Glutamatergic neuron (in vitro differentiated cells): ENCODE measurements around the gene GPT2. TPM values are rescaled to one million over a fixed set of nuclear protein-coding genes. Genes with fewer than 3 reads are reported as not detected.

Experiments used
- DNase-seq: peaks from one replicate; pipeline ENCODE4 v3.0.0; 2022
- H3K27ac Mint-ChIP-seq: one replicate; pipeline ENCODE4 v1.8.0; 2020; ENCODE audit warnings: mild to moderate bottlenecking, mixed read lengths, inconsistent platforms; ENCODE audit not compliant: unreplicated experiment
- H3K27me3 Mint-ChIP-seq: one replicate; pipeline ENCODE4 v1.8.0; 2020; ENCODE audit warnings: mild to moderate bottlenecking, moderate library complexity, mixed read lengths, inconsistent platforms; ENCODE audit not compliant: unreplicated experiment
- H3K36me3 Mint-ChIP-seq: one replicate; pipeline ENCODE4 v1.8.0; 2020; ENCODE audit warnings: mild to moderate bottlenecking, mixed read lengths, inconsistent platforms; ENCODE audit not compliant: unreplicated experiment
- H3K4me1 Mint-ChIP-seq: one replicate; pipeline ENCODE4 v1.8.0; 2020; ENCODE audit warnings: mild to moderate bottlenecking, low read depth, mixed read lengths, inconsistent platforms; ENCODE audit not compliant: unreplicated experiment
- H3K4me3 Mint-ChIP-seq: one replicate; pipeline ENCODE4 v1.8.0; 2020; ENCODE audit warnings: mild to moderate bottlenecking, mixed read lengths, inconsistent platforms; ENCODE audit not compliant: unreplicated experiment
- H3K9me3 Mint-ChIP-seq: one replicate; pipeline ENCODE4 v1.8.0; 2020; ENCODE audit warnings: mild to moderate bottlenecking, moderate library complexity, mixed read lengths, inconsistent platforms; ENCODE audit not compliant: unreplicated experiment
- total RNA-seq: library from RNA; stranded (reverse); fragmentation: NEBNext Ultra II Directional; extraction: Animal tissue kit (Norgen Biotek cat#: 25700); gene quantifications from one replicate; pipeline ENCODE4 v1.2.1, GENCODE V29; 2021; ENCODE audit not compliant: unreplicated experiment
- TF ChIP-seq, protein P1 (sequence below): fragments of 200-600 bp; sonication (generic); IDR thresholded peaks from one replicate; pipeline ENCODE4 v1.5.0; 2021; ENCODE audit not compliant: partially characterized antibody, unreplicated experiment

GPT2 gene
- total RNA-seq, 1 donor from 2014 or later = 70.7 TPM

DNA sequence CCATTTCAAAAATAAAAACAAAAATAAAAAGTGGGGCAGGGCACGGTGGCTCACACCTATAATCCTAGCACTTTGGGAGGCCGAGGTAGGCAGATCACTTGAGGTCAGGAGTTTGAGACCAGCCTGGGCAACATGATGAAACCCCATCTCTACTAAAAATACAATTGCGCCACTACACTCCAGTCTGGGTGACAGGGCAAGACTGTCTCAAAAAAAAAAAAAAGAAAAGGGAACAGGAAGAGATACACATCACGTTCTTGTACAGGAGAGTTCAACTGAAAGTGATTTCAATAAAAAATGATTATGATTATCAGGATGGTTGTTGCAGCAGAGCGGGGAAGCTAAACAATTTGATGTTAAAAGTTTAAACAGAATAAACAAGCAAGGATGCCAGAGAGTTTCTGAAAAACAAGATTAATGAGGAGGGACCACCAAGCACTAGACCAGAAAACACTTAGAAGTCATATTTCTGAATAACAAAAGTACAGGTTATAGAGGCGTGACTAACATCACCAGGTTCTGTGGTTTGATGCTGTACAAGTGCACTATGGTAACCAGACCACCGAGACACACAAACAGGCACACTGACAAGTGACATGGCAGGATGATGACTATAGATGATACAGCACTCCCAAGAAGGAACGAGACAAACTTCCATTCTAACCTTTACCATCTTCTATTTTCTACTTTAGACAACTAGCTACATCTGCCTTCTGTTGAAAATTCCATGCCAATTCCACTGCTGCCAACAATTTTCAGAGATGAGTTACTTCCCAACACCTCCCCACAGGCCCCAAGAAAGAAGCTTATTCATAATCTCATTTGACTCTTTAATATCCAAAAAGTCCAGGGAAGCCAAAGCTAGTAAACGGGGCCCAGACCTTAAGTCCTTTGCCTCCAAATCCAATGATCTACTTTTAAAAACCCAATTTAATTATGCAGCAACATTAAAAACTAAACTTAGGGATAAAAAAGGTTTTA lies 77.5 kb downstream of the GPT2 start:
- peaks cover 4% of the 10 kb centered on the region for H3K36me3 Mint-ChIP-seq
- H3K27me3 Mint-ChIP-seq = no peaks in the 10 kb centered on the region
- H3K4me1 Mint-ChIP-seq = no peaks in the 10 kb centered on the region
- TF ChIP-seq, protein P1, sequence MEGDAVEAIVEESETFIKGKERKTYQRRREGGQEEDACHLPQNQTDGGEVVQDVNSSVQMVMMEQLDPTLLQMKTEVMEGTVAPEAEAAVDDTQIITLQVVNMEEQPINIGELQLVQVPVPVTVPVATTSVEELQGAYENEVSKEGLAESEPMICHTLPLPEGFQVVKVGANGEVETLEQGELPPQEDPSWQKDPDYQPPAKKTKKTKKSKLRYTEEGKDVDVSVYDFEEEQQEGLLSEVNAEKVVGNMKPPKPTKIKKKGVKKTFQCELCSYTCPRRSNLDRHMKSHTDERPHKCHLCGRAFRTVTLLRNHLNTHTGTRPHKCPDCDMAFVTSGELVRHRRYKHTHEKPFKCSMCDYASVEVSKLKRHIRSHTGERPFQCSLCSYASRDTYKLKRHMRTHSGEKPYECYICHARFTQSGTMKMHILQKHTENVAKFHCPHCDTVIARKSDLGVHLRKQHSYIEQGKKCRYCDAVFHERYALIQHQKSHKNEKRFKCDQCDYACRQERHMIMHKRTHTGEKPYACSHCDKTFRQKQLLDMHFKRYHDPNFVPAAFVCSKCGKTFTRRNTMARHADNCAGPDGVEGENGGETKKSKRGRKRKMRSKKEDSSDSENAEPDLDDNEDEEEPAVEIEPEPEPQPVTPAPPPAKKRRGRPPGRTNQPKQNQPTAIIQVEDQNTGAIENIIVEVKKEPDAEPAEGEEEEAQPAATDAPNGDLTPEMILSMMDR = no peak
- DNase-seq = no peak
- no peaks in the 10 kb centered on the region for H3K9me3 Mint-ChIP-seq
- no peak overlapping the region for H3K27ac Mint-ChIP-seq
- H3K4me3 Mint-ChIP-seq = no peak overlapping the region

DNA sequence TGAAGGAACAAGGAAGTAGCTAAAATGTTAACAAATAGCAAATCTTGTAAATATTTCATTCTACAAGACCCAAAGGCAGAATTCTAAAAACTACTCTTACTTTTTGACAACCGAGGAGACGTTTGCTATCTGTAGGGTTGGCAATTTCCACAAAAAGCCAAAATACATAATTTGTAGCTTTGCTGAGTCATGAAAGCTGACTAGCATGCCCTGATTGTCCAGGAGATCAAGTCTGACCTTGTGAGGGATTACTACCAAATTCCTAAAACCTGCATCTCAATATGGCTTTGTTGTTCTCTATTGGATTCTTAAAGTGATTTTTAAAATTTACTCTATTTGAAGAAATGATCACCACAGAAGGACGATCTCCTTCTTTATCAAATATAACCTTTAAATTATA lies 78.5 kb downstream of the GPT2 start:
- TF ChIP-seq, protein P1 = no peak
- Mint-ChIP-seq H3K27ac (no peak overlapping the region), H3K36me3 (peaks cover 4% of the 10 kb centered on the region), H3K27me3 (no peaks in the 10 kb centered on the region), H3K4me3 (no peak overlapping the region), H3K4me1 (no peaks in the 10 kb centered on the region), H3K9me3 (no peaks in the 10 kb centered on the region)
- DNase-seq = no peak

DNA sequence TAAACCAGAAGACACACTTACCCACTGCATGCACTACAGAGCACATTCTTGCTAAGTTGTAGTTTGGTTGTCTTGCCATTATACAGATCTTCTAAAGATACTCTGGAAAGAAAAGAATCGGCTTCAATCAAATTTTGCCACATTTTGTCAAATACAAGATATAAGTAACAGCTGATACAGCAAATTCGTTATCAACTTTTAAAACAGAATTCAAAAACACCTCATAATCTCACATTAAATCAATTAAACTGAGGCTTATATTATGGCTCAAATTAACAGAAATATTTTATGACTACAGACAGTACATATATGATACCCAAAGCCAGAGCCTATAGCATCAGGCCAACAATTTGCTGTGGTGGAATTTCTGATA lies 83.9 kb downstream of the GPT2 start:
- no peak overlapping the region for H3K27ac Mint-ChIP-seq
- no peak for DNase-seq
- H3K27me3 Mint-ChIP-seq = no peaks in the 10 kb centered on the region
- H3K9me3 Mint-ChIP-seq = peaks cover 1% of the 10 kb centered on the region
- H3K4me1 Mint-ChIP-seq = peaks cover 16% of the 10 kb centered on the region
- peaks cover 4% of the 10 kb centered on the region for H3K36me3 Mint-ChIP-seq
- H3K4me3 Mint-ChIP-seq = no peak overlapping the region
- TF ChIP-seq, protein P1 = no peak

DNA sequence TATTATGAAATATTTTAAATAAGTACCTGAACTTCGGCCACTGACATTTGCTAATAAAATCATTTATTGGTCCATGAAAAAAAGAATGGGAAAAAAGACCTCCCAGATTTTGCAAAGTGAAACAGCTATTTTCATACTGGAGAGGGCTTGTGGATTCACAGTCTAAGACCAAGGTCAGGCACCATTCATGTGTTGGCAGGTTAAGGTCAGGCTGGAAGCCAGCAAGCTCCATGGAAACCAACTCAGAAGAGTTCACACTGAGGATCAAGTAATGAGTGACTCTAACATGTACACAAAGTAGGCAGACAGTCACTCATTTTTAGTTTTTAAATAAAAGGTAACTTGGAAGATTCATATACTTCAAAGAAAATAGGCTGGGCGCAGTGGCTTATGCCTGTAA lies 85.9 kb downstream of the GPT2 start:
- TF ChIP-seq, protein P1 = no peak
- H3K4me1 Mint-ChIP-seq = peaks cover 26% of the 10 kb centered on the region
- H3K9me3 Mint-ChIP-seq = peaks cover 11% of the 10 kb centered on the region
- no peaks in the 10 kb centered on the region for H3K36me3 Mint-ChIP-seq
- DNase-seq = no peak
- peak overlapping the region; percentile 42 for H3K4me3 Mint-ChIP-seq
- H3K27me3 Mint-ChIP-seq = peaks cover 3% of the 10 kb centered on the region
- H3K27ac Mint-ChIP-seq = no peak overlapping the region

DNA sequence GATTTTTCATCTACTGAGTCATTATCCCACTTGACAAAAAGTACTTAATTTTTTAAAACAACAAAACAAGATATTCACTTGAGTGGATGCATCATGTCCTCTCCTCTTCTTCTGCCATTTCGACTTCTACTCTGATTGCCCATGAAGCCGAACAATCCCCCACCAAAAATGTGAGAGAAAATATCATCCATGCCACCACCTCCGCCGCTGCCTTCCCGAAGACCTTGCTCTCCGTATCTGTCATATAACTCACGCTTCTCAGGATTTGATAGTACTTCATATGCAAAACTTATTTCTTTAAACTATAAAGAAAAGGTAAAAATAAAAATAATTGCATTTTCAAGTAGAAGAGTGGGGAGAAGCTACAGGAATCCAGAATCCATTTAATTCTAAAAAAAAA lies 87.1 kb downstream of the GPT2 start:
- peaks cover 29% of the 10 kb centered on the region for H3K4me1 Mint-ChIP-seq
- no peak for DNase-seq
- peak overlapping the region; percentile 36 for H3K4me3 Mint-ChIP-seq
- TF ChIP-seq, protein P1 = no peak
- peaks cover 13% of the 10 kb centered on the region for H3K9me3 Mint-ChIP-seq
- H3K27me3 Mint-ChIP-seq = peaks cover 3% of the 10 kb centered on the region
- peak overlapping the region; percentile 36 for H3K27ac Mint-ChIP-seq
- no peaks in the 10 kb centered on the region for H3K36me3 Mint-ChIP-seq
